Breast epithelium (tissue), 4 donors: ENCODE results near the gene MSRB1. TPM values are rescaled to one million over a fixed set of nuclear protein-coding genes. Genes with fewer than 3 reads are reported as not detected.

Experiments
- DNase-seq, 2 donors: peaks; one replicate each; pipeline ENCODE4 v3.0.0-alpha.2; 2019; ENCODE audit warnings: low spot score in 2 of 2
- H3K27ac ChIP-seq, 2 donors: fragments of 200-600 bp; sonication (generic) in 1 of 2; one replicate each; pipeline ENCODE4 v1.5.1; 2016 to 2019; ENCODE audit warnings: mild to moderate bottlenecking in 1 of 2
- H3K27me3 ChIP-seq, 2 donors: fragments of 200-600 bp; sonication (generic) in 1 of 2; one replicate each; pipeline versions ENCODE4 v1.5.1 to v1.6.0; 2017 to 2019; ENCODE audit warnings: control low read depth in 1 of 2, mild to moderate bottlenecking in 1 of 2
- H3K36me3 ChIP-seq: fragments of 200-600 bp; one replicate; pipeline ENCODE4 v1.5.1; 2019
- H3K4me1 ChIP-seq, 2 donors: fragments of 200-600 bp; sonication (generic); one replicate each; pipeline ENCODE4 v1.5.1; 2016 to 2019; ENCODE audit warnings: control low read depth in 1 of 2
- H3K4me3 ChIP-seq, 3 donors: fragments of 200-600 bp; sonication (generic); 1 replicate in 2 of 3; 2 replicates in 1 of 3; pipeline ENCODE4 v1.5.1; 2016 to 2019; ENCODE audit warnings: mild to moderate bottlenecking in 3 of 3, moderate library complexity in 2 of 3
- H3K9me3 ChIP-seq, 2 donors: fragments of 200-600 bp; sonication (generic) in 1 of 2; one replicate each; pipeline ENCODE4 v1.5.1; 2016 to 2019; ENCODE audit warnings: control low read depth in 1 of 2
- CTCF ChIP-seq, 3 donors: fragments of 450-650 bp; IDR thresholded peaks; one replicate each; pipeline ENCODE4 v1.5.1; 2016 to 2017; ENCODE audit warnings: antibody characterized with exemption in 3 of 3, mild to moderate bottlenecking in 3 of 3, moderate library complexity in 3 of 3
- POLR2A ChIP-seq: fragments of 450-650 bp; IDR thresholded peaks from one replicate; pipeline ENCODE4 v1.6.1; 2016; ENCODE audit warnings: antibody characterized with exemption, mild to moderate bottlenecking, moderate library complexity
- POLR2AphosphoS5 ChIP-seq, 3 donors: sonication (generic); formaldehyde crosslinking; IDR thresholded peaks; one replicate each; pipeline ENCODE4 v1.6.1; 2017; ENCODE audit warnings: antibody characterized with exemption in 3 of 3
- intact Hi-C: fragments of 100-400 bp; cut with DNase I; formaldehyde crosslinking; loops from one replicate; pipeline ENCODE4 v1.15.1; 2023; ENCODE audit warnings: low total_unique reads
- total RNA-seq, 3 donors: library from RNA; depleted of rRNA; stranded (reverse); fragments of >200 nt; gene quantifications; one replicate each; pipeline ENCODE4 v1.1.0, GENCODE V29; 2016

Gene MSRB1
- total RNA-seq, 3 donors from 2014 or later, result 12.1 to 17.4 (median 17.0) TPM

GRCh38 chr16:1985466-1986150, 42.6 kb upstream of the MSRB1 start:
- Histone ChIP-seq H3K9me3 (no peaks in the 10 kb centered on the region), H3K4me1 (peaks cover 13 to 14% of the 10 kb centered on the region in 2 donors), H3K36me3 (no peaks in the 10 kb centered on the region), H3K27me3 (peaks cover 5 to 26% of the 10 kb centered on the region in 2 donors), H3K4me3 (peak overlapping the region in 1 of 3 donors; percentile 99), H3K27ac (no peak overlapping the region)
- intact Hi-C loops, result no loop called here
- TF ChIP-seq CTCF (IDR thresholded peaks at IDR 0.05) (no peak), POLR2A (no peak), POLR2AphosphoS5 (IDR thresholded peaks at IDR 0.05) (no peak)
- DNase-seq, result no peak

DNA sequence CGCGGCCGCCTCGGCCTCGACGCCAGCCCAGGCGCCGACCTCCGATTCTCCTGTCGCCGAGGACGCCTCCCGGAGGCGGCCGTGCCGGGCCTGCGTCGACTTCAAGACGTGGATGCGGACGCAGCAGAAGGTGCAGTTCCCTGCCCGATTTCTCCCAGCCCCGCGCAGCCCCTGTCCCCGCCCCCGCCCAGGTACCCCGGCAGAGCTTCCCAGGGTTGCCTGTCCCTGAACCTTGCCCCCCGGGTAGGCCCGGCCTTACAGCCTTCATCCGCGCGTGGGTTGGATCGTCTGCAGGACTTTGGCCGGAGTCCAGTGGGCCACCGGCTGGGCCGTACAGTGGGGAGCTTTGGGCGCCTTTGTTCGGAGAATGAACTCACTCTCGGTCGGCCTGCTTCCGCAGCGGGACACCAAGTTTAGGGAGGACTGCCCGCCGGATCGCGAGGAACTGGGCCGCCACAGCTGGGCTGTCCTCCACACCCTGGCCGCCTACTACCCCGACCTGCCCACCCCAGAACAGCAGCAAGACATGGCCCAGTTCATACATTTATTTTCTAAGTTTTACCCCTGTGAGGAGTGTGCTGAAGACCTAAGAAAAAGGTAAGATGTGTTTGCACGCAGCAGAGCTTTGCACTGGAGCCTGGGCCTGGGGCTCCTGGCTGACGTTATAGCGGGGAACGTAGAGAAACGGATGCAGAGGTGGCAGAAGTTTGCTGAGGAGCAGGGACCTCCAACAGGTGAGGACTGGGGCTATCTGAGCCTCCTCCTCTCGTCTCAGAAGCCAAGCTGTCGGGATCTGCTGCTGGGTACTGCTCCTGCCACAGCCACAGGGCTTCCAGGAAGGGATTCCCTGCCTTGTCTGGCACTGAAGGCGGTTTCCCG, 41.6 kb upstream of the MSRB1 start:
- H3K27me3 ChIP-seq, result peaks cover 2 to 26% of the 10 kb centered on the region in 2 donors
- no peak for DNase-seq
- H3K9me3 ChIP-seq, result no peaks in the 10 kb centered on the region
- TF ChIP-seq POLR2AphosphoS5 (IDR thresholded peaks at IDR 0.05), result no peak
- no peak for TF ChIP-seq CTCF (IDR thresholded peaks at IDR 0.05)
- TF ChIP-seq POLR2A, result no peak
- H3K36me3 ChIP-seq, result no peaks in the 10 kb centered on the region
- peak overlapping the region; percentile 70 to 79 for H3K27ac ChIP-seq
- H3K4me1 ChIP-seq, result peaks cover 8 to 14% of the 10 kb centered on the region in 2 donors
- intact Hi-C loops, result no loop called here
- peak overlapping the region; percentile 72 to 99 (median 85) for H3K4me3 ChIP-seq

DNA sequence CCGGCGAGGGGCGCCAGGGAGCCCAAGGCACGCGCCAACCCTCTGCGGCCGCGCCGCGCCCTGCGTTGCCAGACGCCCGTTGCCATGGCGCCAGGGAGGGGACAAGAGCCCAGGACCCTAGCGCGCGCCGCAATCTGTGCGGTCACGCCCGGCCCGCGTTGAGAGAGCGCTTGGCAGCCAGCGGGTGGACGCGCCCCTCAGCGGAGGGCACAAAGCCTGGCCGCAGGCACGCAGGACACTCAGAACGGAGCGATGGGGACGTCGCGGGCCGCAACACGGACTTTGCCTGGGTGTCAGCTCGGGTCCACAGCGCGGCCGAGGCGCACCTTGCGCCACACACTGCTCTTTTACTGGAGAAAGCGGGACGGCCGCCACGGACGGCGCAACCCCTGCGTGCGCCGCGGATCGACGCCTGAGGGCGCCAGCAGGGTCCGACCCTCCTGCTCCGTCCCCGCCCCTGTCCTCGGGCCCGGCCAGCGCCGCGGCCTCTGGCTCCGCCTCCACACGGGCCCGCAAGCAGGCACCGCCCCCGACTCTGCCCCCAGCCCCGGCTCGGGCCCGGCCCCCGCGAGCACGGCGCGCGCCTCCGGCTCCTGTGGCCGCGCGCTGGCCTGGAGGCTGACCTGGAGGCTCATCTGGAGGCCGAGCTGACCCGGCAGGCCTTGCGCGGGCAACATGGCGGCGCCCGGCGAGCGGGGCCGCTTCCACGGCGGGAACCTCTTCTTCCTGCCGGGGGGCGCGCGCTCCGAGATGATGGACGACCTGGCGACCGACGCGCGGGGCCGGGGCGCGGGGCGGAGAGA, 40.7 kb upstream of the MSRB1 start, which contains the start of gene GFER:
TSS of gene GFER (plus strand) at position 650 of the 803 bp plus-strand sequence. CDS start at position 676, 26 bp downstream.
- peak in 1 of 2 donors; percentile 52 for DNase-seq
- no peaks in the 10 kb centered on the region for H3K36me3 ChIP-seq
- intact Hi-C loops, result no loop called here
- peak within 1 kb of the TSS; percentile 72 to 99 (median 85) for H3K4me3 ChIP-seq
- H3K27me3 ChIP-seq, result peaks cover 0 to 18% of the 10 kb centered on the region in 2 donors
- H3K4me1 ChIP-seq, result peaks cover 8 to 14% of the 10 kb centered on the region in 2 donors
- peak within 1 kb of the TSS; percentile 70 to 79 for H3K27ac ChIP-seq
- no peak for TF ChIP-seq CTCF (IDR thresholded peaks at IDR 0.05)
- peak in 2 of 3 donors; percentile 33 to 34 for TF ChIP-seq POLR2AphosphoS5 (IDR thresholded peaks at IDR 0.05)
- no peaks in the 10 kb centered on the region for H3K9me3 ChIP-seq

DNA sequence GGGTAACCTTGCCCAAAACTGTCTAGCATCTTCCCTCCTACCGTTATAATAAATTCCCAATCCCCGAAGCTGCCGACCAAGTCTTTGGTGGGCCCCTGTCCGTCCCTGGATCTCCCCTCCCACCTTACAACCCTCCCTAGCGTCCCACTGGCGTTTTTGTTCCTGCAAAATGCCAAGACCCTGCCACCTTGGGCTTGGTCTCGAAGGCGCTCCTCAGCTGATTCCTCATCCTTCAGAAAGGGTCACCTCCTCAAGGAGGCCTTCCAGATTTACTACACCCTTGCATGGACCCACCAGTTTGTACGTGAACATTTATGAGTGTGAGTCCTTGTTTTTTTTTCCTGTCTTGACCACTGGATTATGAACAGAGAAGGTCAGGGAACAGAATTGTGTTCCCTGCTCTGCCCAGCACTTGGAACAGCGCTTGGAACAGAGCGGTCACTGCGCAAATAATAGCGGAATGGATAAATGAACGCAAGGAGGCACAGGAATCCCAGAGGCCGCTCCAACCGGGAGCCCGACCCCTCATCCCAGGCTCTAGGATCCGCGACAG, 40.1 kb upstream of the MSRB1 start:
- TF ChIP-seq POLR2A (no peak), CTCF (IDR thresholded peaks at IDR 0.05) (no peak), POLR2AphosphoS5 (IDR thresholded peaks at IDR 0.05) (no peak)
- H3K36me3 ChIP-seq, result peaks cover 4% of the 10 kb centered on the region
- H3K27ac ChIP-seq, result peak overlapping the region; percentile 70 to 79
- DNase-seq, result no peak
- intact Hi-C loops, result no loop called here
- no peaks in the 10 kb centered on the region for H3K9me3 ChIP-seq
- H3K27me3 ChIP-seq, result peaks cover 0 to 14% of the 10 kb centered on the region in 2 donors
- peak overlapping the region; percentile 72 to 99 (median 85) for H3K4me3 ChIP-seq
- H3K4me1 ChIP-seq, result peaks cover 8 to 14% of the 10 kb centered on the region in 2 donors
